Measurements from ENCODE around the gene ZMYND8.

ZMYND8 gene

GRCh38 chr20:47359530-47360296 lies 3.2 kb upstream of the ZMYND8 start:
- H3K4me3 ChIP-seq (ENCODE audit: low read depth in 1 of 2, low read length in 2 of 2): peak overlapping the region; percentile 25 to 31
- peaks cover 64 to 65% of the 10 kb centered on the region in 2 donors for H3K4me1 ChIP-seq (ENCODE audit: control insufficient read depth in 1 of 2, insufficient read depth in 2 of 2, low read length in 2 of 2)
- no peaks in the 10 kb centered on the region for H3K9me3 ChIP-seq (ENCODE audit: control insufficient read depth in 1 of 2, low read length in 2 of 2)
- peak overlapping the region; percentile 87 for H3K27ac ChIP-seq (ENCODE audit: low read depth, low read length)
- H3K9ac ChIP-seq (ENCODE audit: low read depth in 1 of 2, low read length in 2 of 2): peak overlapping the region; percentile 65 to 79
- H3K27me3 ChIP-seq (ENCODE audit: control insufficient read depth in 1 of 2, insufficient read depth in 2 of 2, low read length in 2 of 2): no peaks in the 10 kb centered on the region
- no peaks in the 10 kb centered on the region for H3K36me3 ChIP-seq (ENCODE audit: control insufficient read depth in 1 of 2, insufficient read depth in 2 of 2, low read length in 2 of 2)

- Histone ChIP-seq H3K36me3 (ENCODE audit: control insufficient read depth in 1 of 2, insufficient read depth in 2 of 2, low read length in 2 of 2) (no peaks in the 10 kb centered on the region), H3K4me1 (ENCODE audit: control insufficient read depth in 1 of 2, insufficient read depth in 2 of 2, low read length in 2 of 2) (peaks cover 72 to 74% of the 10 kb centered on the region in 2 donors), H3K27me3 (ENCODE audit: control insufficient read depth in 1 of 2, insufficient read depth in 2 of 2, low read length in 2 of 2) (no peaks in the 10 kb centered on the region), H3K4me3 (ENCODE audit: low read depth in 1 of 2, low read length in 2 of 2) (peak overlapping the region; percentile 25 to 38), H3K9me3 (ENCODE audit: control insufficient read depth in 1 of 2, low read length in 2 of 2) (no peaks in the 10 kb centered on the region), H3K27ac (ENCODE audit: low read depth, low read length) (peak overlapping the region; percentile 87), H3K9ac (ENCODE audit: low read depth in 1 of 2, low read length in 2 of 2) (peak overlapping the region; percentile 65 to 79)
Observed at GRCh38 chr20:47358672-47359529, 2.4 kb upstream of the ZMYND8 start.

GRCh38 chr20:47358039-47358671 lies 1.7 kb upstream of the ZMYND8 start:
- H3K4me3 ChIP-seq (ENCODE audit: low read depth in 1 of 2, low read length in 2 of 2): peak overlapping the region; percentile 44 to 54
- H3K27ac ChIP-seq (ENCODE audit: low read depth, low read length): peak overlapping the region; percentile 87
- H3K4me1 ChIP-seq (ENCODE audit: control insufficient read depth in 1 of 2, insufficient read depth in 2 of 2, low read length in 2 of 2): peaks cover 80 to 81% of the 10 kb centered on the region in 2 donors
- no peaks in the 10 kb centered on the region for H3K9me3 ChIP-seq (ENCODE audit: control insufficient read depth in 1 of 2, low read length in 2 of 2)
- H3K27me3 ChIP-seq (ENCODE audit: control insufficient read depth in 1 of 2, insufficient read depth in 2 of 2, low read length in 2 of 2): no peaks in the 10 kb centered on the region
- peak overlapping the region; percentile 76 to 79 for H3K9ac ChIP-seq (ENCODE audit: low read depth in 1 of 2, low read length in 2 of 2)
- H3K36me3 ChIP-seq (ENCODE audit: control insufficient read depth in 1 of 2, insufficient read depth in 2 of 2, low read length in 2 of 2): no peaks in the 10 kb centered on the region

GRCh38 chr20:47357296-47358038 lies 968 bp upstream of the ZMYND8 start:
- no peaks in the 10 kb centered on the region for H3K27me3 ChIP-seq (ENCODE audit: control insufficient read depth in 1 of 2, insufficient read depth in 2 of 2, low read length in 2 of 2)
- H3K9me3 ChIP-seq (ENCODE audit: control insufficient read depth in 1 of 2, low read length in 2 of 2): no peaks in the 10 kb centered on the region
- no peaks in the 10 kb centered on the region for H3K36me3 ChIP-seq (ENCODE audit: control insufficient read depth in 1 of 2, insufficient read depth in 2 of 2, low read length in 2 of 2)
- H3K27ac ChIP-seq (ENCODE audit: low read depth, low read length): peak overlapping the region; percentile 87
- H3K4me1 ChIP-seq (ENCODE audit: control insufficient read depth in 1 of 2, insufficient read depth in 2 of 2, low read length in 2 of 2): peaks cover 86 to 88% of the 10 kb centered on the region in 2 donors
- peak overlapping the region; percentile 76 to 79 for H3K9ac ChIP-seq (ENCODE audit: low read depth in 1 of 2, low read length in 2 of 2)
- peak overlapping the region; percentile 44 to 54 for H3K4me3 ChIP-seq (ENCODE audit: low read depth in 1 of 2, low read length in 2 of 2)

- Histone ChIP-seq H3K4me1 (ENCODE audit: control insufficient read depth in 1 of 2, insufficient read depth in 2 of 2, low read length in 2 of 2) (peaks cover 96 to 97% of the 10 kb centered on the region in 2 donors), H3K36me3 (ENCODE audit: control insufficient read depth in 1 of 2, insufficient read depth in 2 of 2, low read length in 2 of 2) (no peaks in the 10 kb centered on the region), H3K27ac (ENCODE audit: low read depth, low read length) (peak overlapping the region; percentile 87), H3K9me3 (ENCODE audit: control insufficient read depth in 1 of 2, low read length in 2 of 2) (no peaks in the 10 kb centered on the region), H3K27me3 (ENCODE audit: control insufficient read depth in 1 of 2, insufficient read depth in 2 of 2, low read length in 2 of 2) (no peaks in the 10 kb centered on the region), H3K4me3 (ENCODE audit: low read depth in 1 of 2, low read length in 2 of 2) (peak overlapping the region; percentile 40 to 60), H3K9ac (ENCODE audit: low read depth in 1 of 2, low read length in 2 of 2) (peak overlapping the region; percentile 60 to 68)
Observed at GRCh38 chr20:47356220-47356525, 326 bp downstream of the ZMYND8 start.

GRCh38 chr20:47355489-47356219 lies 845 bp downstream of the ZMYND8 start:
- H3K4me3 ChIP-seq (ENCODE audit: low read depth in 1 of 2, low read length in 2 of 2): peak overlapping the region; percentile 60 to 63
- no peaks in the 10 kb centered on the region for H3K27me3 ChIP-seq (ENCODE audit: control insufficient read depth in 1 of 2, insufficient read depth in 2 of 2, low read length in 2 of 2)
- H3K9ac ChIP-seq (ENCODE audit: low read depth in 1 of 2, low read length in 2 of 2): peak overlapping the region; percentile 60 to 68
- peaks cover 96 to 97% of the 10 kb centered on the region in 2 donors for H3K4me1 ChIP-seq (ENCODE audit: control insufficient read depth in 1 of 2, insufficient read depth in 2 of 2, low read length in 2 of 2)
- no peaks in the 10 kb centered on the region for H3K36me3 ChIP-seq (ENCODE audit: control insufficient read depth in 1 of 2, insufficient read depth in 2 of 2, low read length in 2 of 2)
- H3K9me3 ChIP-seq (ENCODE audit: control insufficient read depth in 1 of 2, low read length in 2 of 2): no peaks in the 10 kb centered on the region
- H3K27ac ChIP-seq (ENCODE audit: low read depth, low read length): peak overlapping the region; percentile 53

- peaks cover 94 to 96% of the 10 kb centered on the region in 2 donors for H3K4me1 ChIP-seq (ENCODE audit: control insufficient read depth in 1 of 2, insufficient read depth in 2 of 2, low read length in 2 of 2)
- H3K9me3 ChIP-seq (ENCODE audit: control insufficient read depth in 1 of 2, low read length in 2 of 2): no peaks in the 10 kb centered on the region
- H3K27me3 ChIP-seq (ENCODE audit: control insufficient read depth in 1 of 2, insufficient read depth in 2 of 2, low read length in 2 of 2): no peaks in the 10 kb centered on the region
- no peaks in the 10 kb centered on the region for H3K36me3 ChIP-seq (ENCODE audit: control insufficient read depth in 1 of 2, insufficient read depth in 2 of 2, low read length in 2 of 2)
- H3K4me3 ChIP-seq (ENCODE audit: low read depth in 1 of 2, low read length in 2 of 2): peak overlapping the region; percentile 60 to 63
- peak overlapping the region; percentile 60 to 68 for H3K9ac ChIP-seq (ENCODE audit: low read depth in 1 of 2, low read length in 2 of 2)
- H3K27ac ChIP-seq (ENCODE audit: low read depth, low read length): peak overlapping the region; percentile 53
Observed at GRCh38 chr20:47354714-47355488, 1.6 kb downstream of the ZMYND8 start.

- H3K27me3 ChIP-seq (ENCODE audit: control insufficient read depth in 1 of 2, insufficient read depth in 2 of 2, low read length in 2 of 2): no peaks in the 10 kb centered on the region
- peaks cover 92 to 96% of the 10 kb centered on the region in 2 donors for H3K4me1 ChIP-seq (ENCODE audit: control insufficient read depth in 1 of 2, insufficient read depth in 2 of 2, low read length in 2 of 2)
- H3K9ac ChIP-seq (ENCODE audit: low read depth in 1 of 2, low read length in 2 of 2): peak overlapping the region; percentile 60 to 68
- H3K9me3 ChIP-seq (ENCODE audit: control insufficient read depth in 1 of 2, low read length in 2 of 2): no peaks in the 10 kb centered on the region
- H3K27ac ChIP-seq (ENCODE audit: low read depth, low read length): peak overlapping the region; percentile 53
- peak overlapping the region; percentile 60 to 63 for H3K4me3 ChIP-seq (ENCODE audit: low read depth in 1 of 2, low read length in 2 of 2)
- no peaks in the 10 kb centered on the region for H3K36me3 ChIP-seq (ENCODE audit: control insufficient read depth in 1 of 2, insufficient read depth in 2 of 2, low read length in 2 of 2)
Observed at GRCh38 chr20:47354464-47354713, 2.1 kb downstream of the ZMYND8 start.
